A204.1 (cell line): ENCODE measurements around the gene KLK10.

ENCODE experiments used
- FAIRE-seq: peaks from 2 replicates; lab custom pipeline; 2012; peaks lifted over from hg19 to GRCh38; lab: Jason Lieb, UNC

The KLK10 gene

GRCh38 chr19:51025809-51026553 is 6.5 kb upstream of the KLK10 start:
- FAIRE-seq: no peak

GRCh38 chr19:51025401-51025800 is 5.9 kb upstream of the KLK10 start:
- FAIRE-seq: no peak

DNA sequence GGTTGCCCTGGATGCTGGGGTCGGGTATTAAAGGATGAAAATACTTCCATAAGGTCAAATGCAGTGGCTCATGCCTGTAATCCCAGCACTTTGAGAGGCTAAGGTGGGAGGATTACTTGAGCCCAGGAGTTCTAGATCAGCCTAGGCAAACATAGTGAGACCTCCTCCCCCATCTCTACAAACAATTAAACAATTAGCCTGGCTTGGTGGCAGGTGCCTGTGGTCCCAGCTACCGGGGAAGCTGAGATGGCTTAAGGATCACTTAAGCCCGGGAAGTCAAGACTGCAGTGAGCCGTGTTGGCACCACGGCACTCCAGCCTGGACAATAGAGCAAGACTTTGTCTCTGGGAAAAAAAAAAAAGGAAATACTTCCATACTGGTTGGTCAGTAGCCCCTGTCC is 5.4 kb upstream of the KLK10 start:
- FAIRE-seq: no peak

- FAIRE-seq: no peak
These were observed 4.4 kb upstream of the KLK10 start for GRCh38 chr19:51023946-51024345.

DNA sequence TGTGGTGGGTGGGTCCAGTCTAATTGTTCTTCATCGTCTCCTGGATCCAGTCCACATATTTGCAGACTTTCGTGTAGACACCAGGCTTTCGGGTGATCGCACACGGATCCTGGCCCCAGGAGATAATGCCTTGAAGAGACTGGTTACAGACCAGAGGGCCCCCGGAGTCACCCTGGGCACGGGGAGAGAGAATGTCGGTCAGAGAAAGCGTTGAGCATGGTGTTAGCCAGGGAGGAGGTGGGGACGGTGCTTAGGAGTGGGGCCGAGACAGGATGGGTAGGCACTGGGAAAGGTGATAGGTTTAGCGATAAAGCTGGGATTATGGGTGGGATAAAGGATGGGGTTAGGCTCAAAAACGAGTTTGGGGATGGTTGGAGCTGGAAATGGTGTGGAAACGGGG is 3.0 kb upstream of the KLK10 start:
- no peak for FAIRE-seq

- FAIRE-seq: peak; percentile 93
These were observed 1.6 kb upstream of the KLK10 start for GRCh38 chr19:51020988-51021651.

DNA sequence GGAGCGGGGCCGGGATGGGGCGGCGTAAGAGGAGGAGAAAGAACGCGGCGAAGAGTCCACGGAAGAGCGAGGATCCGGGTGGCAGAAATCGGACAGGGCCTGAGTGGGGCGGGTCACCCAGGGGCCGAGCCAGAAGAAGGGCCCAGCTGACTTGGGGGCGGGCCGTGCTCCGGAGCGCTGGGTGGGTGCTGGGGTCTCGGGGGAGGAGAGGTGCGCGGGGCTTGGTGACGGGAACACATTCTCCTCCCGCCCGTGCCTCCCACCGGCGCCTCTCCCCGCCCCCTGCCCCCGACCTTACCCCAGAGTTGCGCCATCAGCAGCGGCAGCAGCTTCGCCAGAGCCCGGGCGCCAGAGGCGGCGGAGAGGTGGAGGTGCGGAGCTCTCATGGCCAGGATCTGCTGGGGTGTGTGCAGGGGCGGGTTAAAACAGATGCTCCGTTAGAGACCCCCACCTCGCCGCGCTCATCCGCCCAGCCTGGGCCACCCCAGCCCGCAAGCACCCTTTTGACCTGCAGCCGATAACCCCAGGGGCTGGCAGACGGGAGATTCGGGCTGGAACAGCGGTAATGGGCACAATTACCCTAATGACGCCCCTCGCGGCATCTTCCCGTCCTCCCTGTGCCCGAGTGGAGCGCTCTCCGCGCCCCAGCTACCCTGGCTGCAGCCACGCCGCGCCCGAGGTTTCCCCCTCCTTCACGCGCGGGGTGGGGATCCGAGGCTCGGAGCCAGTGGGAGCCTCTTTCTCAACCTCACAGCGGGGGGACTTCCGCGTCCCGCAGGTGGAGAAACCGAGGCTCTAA is 565 bp downstream of the KLK10 start:
- FAIRE-seq: no peak

GRCh38 chr19:51016798-51017683 is 2.5 kb downstream of the KLK10 start:
- no peak for FAIRE-seq

DNA sequence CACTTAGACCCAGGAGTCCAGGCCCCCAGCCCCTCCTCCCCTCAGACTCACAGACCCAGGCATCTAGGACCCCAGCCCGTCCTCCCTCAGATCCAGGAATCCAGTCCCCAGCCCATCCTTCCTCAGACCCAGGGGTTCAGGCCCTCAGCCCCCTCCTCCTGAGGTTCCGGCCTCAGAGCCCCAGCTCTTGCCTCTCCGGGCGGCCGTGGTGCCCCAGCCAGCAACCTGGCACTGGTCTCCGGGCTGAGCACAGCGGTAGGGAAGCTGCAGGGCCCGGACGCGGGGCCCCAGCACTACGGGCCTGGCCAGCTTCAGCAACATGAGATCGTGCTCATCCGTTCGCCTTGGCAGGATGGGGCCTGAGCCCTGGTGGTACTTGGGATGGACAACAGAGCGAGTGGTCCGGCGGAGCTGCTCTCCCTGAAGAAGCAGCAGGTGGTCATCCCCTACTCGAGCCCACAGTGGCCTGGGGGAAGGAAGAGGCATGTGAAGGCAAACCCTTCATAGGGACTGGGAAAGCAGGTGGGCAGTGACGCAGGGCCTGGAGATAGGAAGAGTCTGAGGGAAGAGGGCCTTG is 3.7 kb downstream of the KLK10 start:
- FAIRE-seq: no peak

GRCh38 chr19:51014242-51014641 is 5.3 kb downstream of the KLK10 start:
- FAIRE-seq: no peak

- FAIRE-seq: no peak
These were observed 6.8 kb downstream of the KLK10 start for GRCh38 chr19:51012661-51013190.

DNA sequence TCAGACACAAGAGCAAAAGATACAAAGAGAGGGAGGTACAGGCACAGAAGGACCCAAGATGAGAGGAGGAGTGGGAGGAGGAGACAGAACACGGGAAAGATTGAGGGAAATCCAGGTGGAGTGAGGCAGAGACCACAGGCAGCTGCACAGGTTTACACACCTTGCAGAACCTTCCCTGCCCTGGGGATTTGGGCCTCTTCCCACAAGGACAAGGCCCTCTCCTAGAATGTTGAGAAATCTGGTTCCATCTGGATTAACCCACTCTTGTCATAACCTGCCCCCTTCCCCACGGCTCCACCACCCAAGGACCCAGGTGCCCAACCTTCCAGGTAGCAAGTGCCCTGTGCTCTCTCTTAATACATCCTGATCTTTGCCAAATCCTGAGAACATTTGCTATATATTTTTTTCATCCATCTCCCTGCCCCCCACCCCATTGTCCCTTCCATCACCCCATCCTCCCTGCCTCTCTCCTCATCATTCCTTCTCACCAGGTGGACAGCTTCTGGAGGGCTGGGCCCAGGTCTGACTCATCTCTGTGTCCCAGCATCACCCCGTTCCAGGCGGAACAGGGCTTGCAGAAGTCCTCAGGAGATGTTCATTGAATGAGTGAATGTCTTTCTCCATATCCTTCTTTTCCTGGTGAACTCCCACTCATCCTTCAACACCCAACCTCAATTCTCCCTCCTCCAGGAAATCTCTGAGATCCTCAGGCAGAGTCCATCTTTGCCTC is 9.3 kb downstream of the KLK10 start:
- FAIRE-seq: no peak

GRCh38 chr19:51009061-51009891 is 10.2 kb downstream of the KLK10 start:
- no peak for FAIRE-seq

GRCh38 chr19:51007488-51007887 is 12.0 kb downstream of the KLK10 start:
- no peak for FAIRE-seq

DNA sequence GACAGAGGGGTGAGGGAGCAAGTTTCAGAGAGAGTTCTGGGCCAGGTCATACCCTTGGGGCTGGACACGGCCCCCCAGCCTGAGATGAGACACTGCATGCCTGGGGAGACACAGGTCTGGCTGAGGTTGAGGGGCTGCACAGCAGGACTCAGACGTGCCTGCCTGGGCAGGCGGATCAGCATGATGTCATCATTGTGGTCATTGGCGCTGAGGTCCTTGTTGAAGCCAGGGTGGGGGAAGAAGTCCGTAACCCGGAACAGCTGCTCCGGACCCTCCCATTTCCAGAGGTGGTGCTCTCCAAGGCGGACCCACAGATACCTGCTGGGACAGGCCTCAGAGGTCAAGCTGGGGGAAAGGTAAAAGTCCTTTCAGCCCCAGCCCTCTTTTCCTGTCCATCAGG is 13.1 kb downstream of the KLK10 start:
- no peak for FAIRE-seq

GRCh38 chr19:51005248-51005647 is 14.3 kb downstream of the KLK10 start:
- no peak for FAIRE-seq

GRCh38 chr19:51003316-51003715 is 16.2 kb downstream of the KLK10 start:
- FAIRE-seq: no peak

DNA sequence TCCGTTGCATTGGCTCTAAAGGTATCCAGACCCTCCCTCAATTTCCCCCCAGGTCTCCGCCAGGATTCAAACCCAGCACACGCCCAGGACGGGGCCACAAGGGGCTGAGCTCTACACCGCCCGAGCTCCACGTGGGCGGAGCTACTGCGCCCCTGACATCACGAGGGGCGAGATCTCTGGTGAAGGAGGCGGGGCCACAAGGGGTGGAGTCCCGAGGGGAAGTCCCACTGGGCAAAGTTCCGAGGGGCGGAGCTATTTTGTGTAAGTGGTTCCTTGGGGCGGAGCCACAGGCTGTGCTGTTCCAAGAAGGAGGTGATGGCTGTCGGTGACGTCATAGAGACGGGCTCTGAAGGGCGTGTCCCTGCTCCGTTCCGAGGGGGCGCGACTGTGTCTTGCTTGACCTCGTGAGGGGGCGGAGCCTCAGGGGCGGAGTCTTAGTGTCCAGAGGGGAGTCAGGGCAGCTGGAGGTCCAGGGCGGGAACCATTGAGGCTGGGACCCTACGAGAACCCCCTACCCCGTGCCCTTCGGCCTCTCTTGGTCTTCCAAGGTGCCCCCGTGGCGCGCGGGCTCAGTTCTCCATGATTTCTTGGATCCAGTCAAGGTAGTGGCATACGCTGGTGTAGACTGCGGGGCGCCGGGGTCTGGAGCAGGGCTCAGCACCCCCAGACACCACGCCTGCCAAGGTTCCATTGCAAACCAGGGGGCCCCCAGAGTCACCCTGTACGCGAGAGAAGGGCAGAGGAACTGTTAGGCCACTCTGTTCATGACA is 16.8 kb downstream of the KLK10 start:
- no peak for FAIRE-seq

GRCh38 chr19:51002089-51002532 is 17.4 kb downstream of the KLK10 start:
- no peak for FAIRE-seq
